Central memory CD4-positive, alpha-beta T cell (primary cell): ENCODE measurements around the gene PLPPR4.

Experiments
- DNase-seq: peaks from one replicate; pipeline ENCODE4 v3.0.0; 2022

PLPPR4 gene

GRCh38 chr1:99358770-99359169 lies 94.5 kb downstream of the PLPPR4 start:
- no peak for DNase-seq
